ENCODE measurements around the gene TNFAIP6. TPM values are rescaled to one million over a fixed set of nuclear protein-coding genes. Genes with fewer than 3 reads are reported as not detected.

Gene TNFAIP6
- total RNA-seq: 38.1 and 44.2 TPM in 2 replicates

GRCh38 chr2:151357359-151357758, at the start of gene TNFAIP6:
Gene TNFAIP6 (plus strand): TSS chr2:151357592. CDS start chr2:151357667, 75 bp downstream.

GRCh38 chr2:151409601-151410484, 52.5 kb downstream of the TNFAIP6 start, which contains the start of gene RIF1:
Gene RIF1 (plus strand): TSS chr2:151409902. CDS start chr2:151410424, 522 bp downstream.

Small RNA genes lying within 50 kb of the gene (small RNA-seq; reads per million reads assigned to genes)
- gene MIR4773-1 (ENCODE audit: low replicate concordance): not detected
- not detected for gene RN7SL124P (ENCODE audit: low replicate concordance)

Other genes with a start within 250 kb of the TNFAIP6 start
- 3.0 and 3.7 TPM in 2 replicates for gene RBM43, start 95.7 kb upstream of the TNFAIP6 start, total RNA-seq
- gene NMI, start 67.9 kb upstream of the TNFAIP6 start, total RNA-seq: 12.9 and 17.1 TPM in 2 replicates
- gene RIF1, start 52.3 kb downstream of the TNFAIP6 start, total RNA-seq: 32.4 and 50.7 TPM in 2 replicates

All from placental pericyte (primary cell).